ENCODE data around the gene TWIST2. TPM values are rescaled to one million over a fixed set of nuclear protein-coding genes. Genes with fewer than 3 reads are reported as not detected.

Gene TWIST2
- total and polyA plus RNA-seq, 7 experiments from 2014 or later = not detected

DNA sequence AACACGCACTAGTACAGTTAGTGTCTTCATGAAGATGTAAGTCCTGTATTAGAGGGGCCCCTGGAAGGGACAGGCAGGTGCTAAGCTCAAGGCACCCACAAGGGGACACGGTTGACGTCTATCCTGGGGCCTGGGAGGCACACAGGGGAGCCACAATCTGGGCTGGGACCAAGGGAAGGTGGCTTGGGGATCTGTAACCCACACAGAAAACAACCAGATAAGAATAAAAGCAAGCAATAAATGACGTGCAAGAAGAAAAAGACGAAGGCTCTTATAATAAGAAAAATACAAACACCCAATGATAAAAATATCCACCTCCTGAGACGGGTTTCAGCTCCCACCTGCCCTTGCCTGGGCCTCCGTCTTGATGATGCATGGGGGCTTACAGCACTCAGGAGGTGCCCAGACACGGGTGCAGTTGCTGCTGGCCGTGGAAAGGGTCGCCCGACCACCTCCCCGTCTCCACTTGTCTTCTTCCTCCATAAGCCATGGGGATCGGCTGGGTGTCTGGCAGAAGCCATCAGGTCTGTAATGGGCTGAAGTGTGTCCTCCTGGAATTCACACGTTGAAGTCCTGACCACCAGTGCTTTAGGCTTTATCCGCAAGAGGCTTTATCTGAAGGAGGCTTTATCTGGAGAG lies 73.9 kb downstream of the TWIST2 start:
- H3K36me3 Mint-ChIP-seq = no peaks in the 10 kb centered on the region
- H3K4me1 Mint-ChIP-seq = no peaks in the 10 kb centered on the region
- no peak overlapping the region for H3K4me3 Mint-ChIP-seq
- DNase-seq (no peak), ATAC-seq (no peak)
- Histone ChIP-seq H3K36me3 (ENCODE audit: control insufficient read depth in 2 of 3, insufficient read depth in 3 of 3, low read length in 3 of 3) (no peaks in the 10 kb centered on the region), H3K9me3 (ENCODE audit: control insufficient read depth in 2 of 3, low read length in 3 of 3) (no peaks in the 10 kb centered on the region), H3K4me3 (ENCODE audit: low read length) (no peak overlapping the region), H3K27ac (ENCODE audit: low read depth, low read length) (no peak overlapping the region), H3K4me1 (ENCODE audit: control insufficient read depth in 2 of 2, insufficient read depth in 2 of 2, low read length in 2 of 2) (no peaks in the 10 kb centered on the region), H3K27me3 (ENCODE audit: control insufficient read depth in 2 of 2, insufficient read depth in 2 of 2, low read length in 2 of 2) (no peaks in the 10 kb centered on the region)
- ChIA-PET POLR2A (no interaction called here), CTCF (no interaction called here)
- no peak overlapping the region for H3K27ac Mint-ChIP-seq
- H3K9me3 Mint-ChIP-seq = no peaks in the 10 kb centered on the region
- peaks cover 0 to 30% (median 10%) of the 10 kb centered on the region in 5 donors for H3K27me3 Mint-ChIP-seq
- intact Hi-C loops (cut with micrococcal nuclease) = no loop called here

DNA sequence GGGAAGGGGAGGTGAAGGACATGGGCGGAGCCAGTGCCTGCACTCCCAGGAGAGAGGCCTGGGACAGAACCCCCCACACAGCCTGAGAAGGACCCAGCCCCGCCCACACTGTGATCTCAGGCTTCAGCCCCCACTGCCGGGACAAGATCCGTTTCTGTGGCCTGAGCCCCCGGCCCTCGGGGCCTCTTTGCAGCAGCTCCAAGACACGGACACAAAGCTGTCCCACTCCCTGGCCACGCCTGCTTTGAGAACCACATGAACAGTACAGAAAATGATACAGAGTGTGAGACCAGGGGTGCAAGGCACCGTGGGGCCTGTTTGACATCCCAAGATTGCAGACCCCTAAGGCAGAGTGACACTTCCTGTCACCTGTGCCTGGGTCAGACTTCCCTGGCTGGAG lies 74.5 kb downstream of the TWIST2 start:
- H3K36me3 Mint-ChIP-seq = no peaks in the 10 kb centered on the region
- ATAC-seq (no peak), DNase-seq (no peak)
- H3K4me3 Mint-ChIP-seq = no peak overlapping the region
- ChIA-PET CTCF (no interaction called here), POLR2A (no interaction called here)
- no peak overlapping the region for H3K27ac Mint-ChIP-seq
- no peaks in the 10 kb centered on the region for H3K9me3 ChIP-seq (ENCODE audit: control insufficient read depth in 2 of 3, low read length in 3 of 3)
- H3K27me3 ChIP-seq (ENCODE audit: control insufficient read depth in 2 of 2, insufficient read depth in 2 of 2, low read length in 2 of 2) = no peaks in the 10 kb centered on the region
- no peaks in the 10 kb centered on the region for H3K36me3 ChIP-seq (ENCODE audit: control insufficient read depth in 2 of 3, insufficient read depth in 3 of 3, low read length in 3 of 3)
- H3K27me3 Mint-ChIP-seq = peaks cover 0 to 34% (median 10%) of the 10 kb centered on the region in 5 donors
- H3K27ac ChIP-seq (ENCODE audit: low read depth, low read length) = no peak overlapping the region
- no peaks in the 10 kb centered on the region for H3K4me1 ChIP-seq (ENCODE audit: control insufficient read depth in 2 of 2, insufficient read depth in 2 of 2, low read length in 2 of 2)
- H3K4me3 ChIP-seq (ENCODE audit: low read length) = no peak overlapping the region
- no peaks in the 10 kb centered on the region for H3K4me1 Mint-ChIP-seq
- H3K9me3 Mint-ChIP-seq = no peaks in the 10 kb centered on the region
- intact Hi-C loops (cut with micrococcal nuclease) = no loop called here

GRCh38 chr2:238924032-238924431 lies 76.1 kb downstream of the TWIST2 start:
- H3K36me3 Mint-ChIP-seq = no peaks in the 10 kb centered on the region
- DNase-seq (no peak), ATAC-seq (no peak)
- Histone ChIP-seq H3K27ac (ENCODE audit: low read depth, low read length) (no peak overlapping the region), H3K4me1 (ENCODE audit: control insufficient read depth in 2 of 2, insufficient read depth in 2 of 2, low read length in 2 of 2) (no peaks in the 10 kb centered on the region), H3K4me3 (ENCODE audit: low read length) (no peak overlapping the region), H3K27me3 (ENCODE audit: control insufficient read depth in 2 of 2, insufficient read depth in 2 of 2, low read length in 2 of 2) (no peaks in the 10 kb centered on the region), H3K36me3 (ENCODE audit: control insufficient read depth in 2 of 3, insufficient read depth in 3 of 3, low read length in 3 of 3) (no peaks in the 10 kb centered on the region), H3K9me3 (ENCODE audit: control insufficient read depth in 2 of 3, low read length in 3 of 3) (no peaks in the 10 kb centered on the region)
- no peaks in the 10 kb centered on the region for H3K4me1 Mint-ChIP-seq
- ChIA-PET POLR2A (no interaction called here), CTCF (no interaction called here)
- no peak overlapping the region for H3K27ac Mint-ChIP-seq
- no peaks in the 10 kb centered on the region for H3K9me3 Mint-ChIP-seq
- intact Hi-C loops (cut with micrococcal nuclease) = no loop called here
- H3K4me3 Mint-ChIP-seq = no peak overlapping the region
- peaks cover 0 to 48% (median 12%) of the 10 kb centered on the region in 5 donors for H3K27me3 Mint-ChIP-seq

DNA sequence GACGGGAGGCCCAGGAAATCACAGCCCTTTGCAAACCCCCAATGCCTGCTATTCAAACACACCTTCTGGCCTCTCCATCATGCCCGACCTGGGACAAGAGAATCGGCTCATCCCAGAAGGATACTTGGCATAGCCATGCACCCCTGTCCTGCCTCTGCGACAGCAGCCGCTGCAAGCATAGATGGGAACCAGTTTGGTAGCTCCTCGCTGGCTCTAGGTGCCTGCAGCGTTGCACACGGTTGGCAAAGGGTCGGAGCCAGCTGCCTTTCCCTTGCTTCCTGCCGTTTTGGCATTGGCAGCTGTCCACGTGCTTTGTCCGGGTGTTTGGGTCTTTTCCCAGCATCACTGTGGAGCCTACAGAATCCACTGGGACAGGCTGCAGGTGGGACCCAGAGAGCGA lies 76.9 kb downstream of the TWIST2 start:
- Histone ChIP-seq H3K9me3 (ENCODE audit: control insufficient read depth in 2 of 3, low read length in 3 of 3) (no peaks in the 10 kb centered on the region), H3K27me3 (ENCODE audit: control insufficient read depth in 2 of 2, insufficient read depth in 2 of 2, low read length in 2 of 2) (no peaks in the 10 kb centered on the region), H3K27ac (ENCODE audit: low read depth, low read length) (no peak overlapping the region), H3K36me3 (ENCODE audit: control insufficient read depth in 2 of 3, insufficient read depth in 3 of 3, low read length in 3 of 3) (no peaks in the 10 kb centered on the region), H3K4me3 (ENCODE audit: low read length) (no peak overlapping the region), H3K4me1 (ENCODE audit: control insufficient read depth in 2 of 2, insufficient read depth in 2 of 2, low read length in 2 of 2) (no peaks in the 10 kb centered on the region)
- intact Hi-C loops (cut with micrococcal nuclease) = no loop called here
- no peaks in the 10 kb centered on the region for H3K36me3 Mint-ChIP-seq
- H3K9me3 Mint-ChIP-seq = no peaks in the 10 kb centered on the region
- no peak for ATAC-seq
- no peak for DNase-seq
- POLR2A ChIA-PET = no interaction called here
- H3K27ac Mint-ChIP-seq = no peak overlapping the region
- no peak overlapping the region for H3K4me3 Mint-ChIP-seq
- peaks cover 0 to 52% (median 16%) of the 10 kb centered on the region in 5 donors for H3K27me3 Mint-ChIP-seq
- CTCF ChIA-PET = no interaction called here
- no peaks in the 10 kb centered on the region for H3K4me1 Mint-ChIP-seq

DNA sequence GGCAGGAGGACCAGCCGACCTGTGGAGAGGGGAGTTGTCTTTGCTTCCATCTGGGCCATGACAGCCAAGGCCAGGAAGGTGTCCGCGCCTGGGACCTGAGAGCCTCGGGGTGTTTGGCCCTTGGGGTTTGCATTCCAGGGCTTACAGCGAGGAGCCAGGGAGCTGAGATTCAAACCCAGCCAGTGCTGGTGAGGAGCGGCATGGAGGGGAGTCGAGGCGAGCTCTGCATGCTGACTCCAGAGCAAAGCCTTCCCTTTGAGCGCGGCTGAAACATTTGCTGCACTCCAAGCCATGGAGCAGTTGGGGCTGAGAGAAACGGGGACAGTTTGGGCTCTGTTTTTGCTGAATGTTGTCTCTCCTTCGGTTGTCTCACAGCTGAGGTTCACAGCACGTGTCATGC lies 77.4 kb downstream of the TWIST2 start:
- Histone ChIP-seq H3K4me3 (ENCODE audit: low read length) (no peak overlapping the region), H3K36me3 (ENCODE audit: control insufficient read depth in 2 of 3, insufficient read depth in 3 of 3, low read length in 3 of 3) (no peaks in the 10 kb centered on the region), H3K27me3 (ENCODE audit: control insufficient read depth in 2 of 2, insufficient read depth in 2 of 2, low read length in 2 of 2) (no peaks in the 10 kb centered on the region), H3K9me3 (ENCODE audit: control insufficient read depth in 2 of 3, low read length in 3 of 3) (no peaks in the 10 kb centered on the region), H3K4me1 (ENCODE audit: control insufficient read depth in 2 of 2, insufficient read depth in 2 of 2, low read length in 2 of 2) (no peaks in the 10 kb centered on the region), H3K27ac (ENCODE audit: low read depth, low read length) (no peak overlapping the region)
- no peaks in the 10 kb centered on the region for H3K36me3 Mint-ChIP-seq
- ChIA-PET POLR2A (no interaction called here), CTCF (no interaction called here)
- no peak for ATAC-seq
- H3K4me3 Mint-ChIP-seq = no peak overlapping the region
- peaks cover 0 to 56% (median 21%) of the 10 kb centered on the region in 5 donors for H3K27me3 Mint-ChIP-seq
- no peak overlapping the region for H3K27ac Mint-ChIP-seq
- H3K9me3 Mint-ChIP-seq = no peaks in the 10 kb centered on the region
- intact Hi-C loops (cut with micrococcal nuclease) = no loop called here
- no peak for DNase-seq
- no peaks in the 10 kb centered on the region for H3K4me1 Mint-ChIP-seq

- DNase-seq (no peak), ATAC-seq (no peak)
- H3K4me3 Mint-ChIP-seq = no peak overlapping the region
- H3K36me3 Mint-ChIP-seq = no peaks in the 10 kb centered on the region
- ChIA-PET CTCF (no interaction called here), POLR2A (no interaction called here)
- peaks cover 0 to 62% (median 28%) of the 10 kb centered on the region in 5 donors for H3K27me3 Mint-ChIP-seq
- no peaks in the 10 kb centered on the region for H3K9me3 ChIP-seq (ENCODE audit: control insufficient read depth in 2 of 3, low read length in 3 of 3)
- H3K27me3 ChIP-seq (ENCODE audit: control insufficient read depth in 2 of 2, insufficient read depth in 2 of 2, low read length in 2 of 2) = no peaks in the 10 kb centered on the region
- no peak overlapping the region for H3K27ac Mint-ChIP-seq
- H3K9me3 Mint-ChIP-seq = no peaks in the 10 kb centered on the region
- no peaks in the 10 kb centered on the region for H3K4me1 Mint-ChIP-seq
- intact Hi-C loops (cut with micrococcal nuclease) = no loop called here
- H3K4me1 ChIP-seq (ENCODE audit: control insufficient read depth in 2 of 2, insufficient read depth in 2 of 2, low read length in 2 of 2) = no peaks in the 10 kb centered on the region
- H3K4me3 ChIP-seq (ENCODE audit: low read length) = no peak overlapping the region
- H3K36me3 ChIP-seq (ENCODE audit: control insufficient read depth in 2 of 3, insufficient read depth in 3 of 3, low read length in 3 of 3) = no peaks in the 10 kb centered on the region
- H3K27ac ChIP-seq (ENCODE audit: low read depth, low read length) = no peak overlapping the region
Measured at GRCh38 chr2:238925816-238926521, 78.1 kb downstream of the TWIST2 start.
